DOHH2 (cell line): ENCODE results near the gene GLRA1.

Experiments used
- CTCF ChIP-seq: fragments of 200-600 bp; sonication (generic); IDR thresholded peaks from one replicate; pipeline ENCODE4 v1.5.1; 2014; ENCODE audit warnings: antibody characterized with exemption, mild to moderate bottlenecking, low read depth, low read length; ENCODE audit not compliant: poor library complexity, severe bottlenecking
- EZH2phosphoT487 ChIP-seq: fragments of 200-600 bp; sonication (generic); IDR thresholded peaks from 2 replicates; pipeline ENCODE4 v1.6.1; 2017; ENCODE audit warnings: borderline replicate concordance, mild to moderate bottlenecking, antibody characterized with exemption, low read length, moderate library complexity, mixed read lengths

- no peak for TF ChIP-seq CTCF
- no peak for TF ChIP-seq EZH2phosphoT487
Measured at GRCh38 chr5:151820271-151820670, 104.4 kb downstream of the GLRA1 start.
